ENCODE data around the gene ERCC4.

ERCC4 gene

GRCh38 chr16:13997933-13998332, 78.0 kb downstream of the ERCC4 start:
- H3K4me3 ChIP-seq (ENCODE audit: low read depth, low read length) = no peak overlapping the region
- TF ChIP-seq, protein P1, sequence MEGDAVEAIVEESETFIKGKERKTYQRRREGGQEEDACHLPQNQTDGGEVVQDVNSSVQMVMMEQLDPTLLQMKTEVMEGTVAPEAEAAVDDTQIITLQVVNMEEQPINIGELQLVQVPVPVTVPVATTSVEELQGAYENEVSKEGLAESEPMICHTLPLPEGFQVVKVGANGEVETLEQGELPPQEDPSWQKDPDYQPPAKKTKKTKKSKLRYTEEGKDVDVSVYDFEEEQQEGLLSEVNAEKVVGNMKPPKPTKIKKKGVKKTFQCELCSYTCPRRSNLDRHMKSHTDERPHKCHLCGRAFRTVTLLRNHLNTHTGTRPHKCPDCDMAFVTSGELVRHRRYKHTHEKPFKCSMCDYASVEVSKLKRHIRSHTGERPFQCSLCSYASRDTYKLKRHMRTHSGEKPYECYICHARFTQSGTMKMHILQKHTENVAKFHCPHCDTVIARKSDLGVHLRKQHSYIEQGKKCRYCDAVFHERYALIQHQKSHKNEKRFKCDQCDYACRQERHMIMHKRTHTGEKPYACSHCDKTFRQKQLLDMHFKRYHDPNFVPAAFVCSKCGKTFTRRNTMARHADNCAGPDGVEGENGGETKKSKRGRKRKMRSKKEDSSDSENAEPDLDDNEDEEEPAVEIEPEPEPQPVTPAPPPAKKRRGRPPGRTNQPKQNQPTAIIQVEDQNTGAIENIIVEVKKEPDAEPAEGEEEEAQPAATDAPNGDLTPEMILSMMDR (IDR thresholded peaks at IDR 0.05; ENCODE audit: low read depth, low read length, missing control alignments) = no peak
- DNase-seq (ENCODE audit: low read depth) = no peak
- in situ Hi-C loops (cut with HindIII; ENCODE audit: low sequenced_read_pairs) = no loop called here

GRCh38 chr16:13999071-13999894, 79.3 kb downstream of the ERCC4 start:
- TF ChIP-seq, protein P1 (IDR thresholded peaks at IDR 0.05; ENCODE audit: low read depth, low read length, missing control alignments) = no peak
- in situ Hi-C loops (cut with HindIII; ENCODE audit: low sequenced_read_pairs) = no loop called here
- no peak overlapping the region for H3K4me3 ChIP-seq (ENCODE audit: low read depth, low read length)
- no peak for DNase-seq (ENCODE audit: low read depth)

GRCh38 chr16:13999895-14000425, 80.0 kb downstream of the ERCC4 start:
- no peak overlapping the region for H3K4me3 ChIP-seq (ENCODE audit: low read depth, low read length)
- DNase-seq (ENCODE audit: low read depth) = no peak
- in situ Hi-C loops (cut with HindIII; ENCODE audit: low sequenced_read_pairs) = no loop called here

GRCh38 chr16:14001521-14001920, 81.6 kb downstream of the ERCC4 start:
- in situ Hi-C loops (cut with HindIII; ENCODE audit: low sequenced_read_pairs) = no loop called here
- no peak overlapping the region for H3K4me3 ChIP-seq (ENCODE audit: low read depth, low read length)
- TF ChIP-seq, protein P1 (IDR thresholded peaks at IDR 0.05; ENCODE audit: low read depth, low read length, missing control alignments) = no peak
- no peak for DNase-seq (ENCODE audit: low read depth)

More at GRCh38 chr16:13999895-14000425, 80.0 kb downstream of the ERCC4 start:
- TF ChIP-seq, protein P1 (IDR thresholded peaks at IDR 0.05; ENCODE audit: low read depth, low read length, missing control alignments) = no peak

All from astrocyte of the cerebellum (primary cell).